ENCODE measurements around the gene DYRK2. TPM values are rescaled to one million over a fixed set of nuclear protein-coding genes. Genes with fewer than 3 reads are reported as not detected.

Gene DYRK2
- total RNA-seq, 1 donor from 2014 or later: 16.2 TPM

- intact Hi-C loops (cut with DNase I): no loop called here
These were observed 32.7 kb downstream of the DYRK2 start for GRCh38 chr12:67681105-67681778.

GRCh38 chr12:67681941-67682620 is 33.5 kb downstream of the DYRK2 start:
- intact Hi-C loops (cut with DNase I): no loop called here
- TF ChIP-seq POLR2A (IDR thresholded peaks at IDR 0.05): no peak
- no peak for TF ChIP-seq POLR2AphosphoS5 (IDR thresholded peaks at IDR 0.05; ENCODE audit: insufficient read depth in 1 of 2, low read depth in 1 of 2)
- TF ChIP-seq CTCF (IDR thresholded peaks at IDR 0.05): no peak

More at GRCh38 chr12:67681105-67681778, 32.7 kb downstream of the DYRK2 start:
- Histone ChIP-seq H3K9me3 (no peaks in the 10 kb centered on the region), H3K4me3 (no peak overlapping the region), H3K27ac (peak overlapping the region; percentile 11), H3K36me3 (no peaks in the 10 kb centered on the region), H3K27me3 (no peaks in the 10 kb centered on the region), H3K4me1 (peaks cover 8% of the 10 kb centered on the region)
- TF ChIP-seq POLR2A (IDR thresholded peaks at IDR 0.05) (no peak), POLR2AphosphoS5 (IDR thresholded peaks at IDR 0.05; ENCODE audit: insufficient read depth in 1 of 2, low read depth in 1 of 2) (peak in 1 of 2 donors; percentile 84)
- no peak for DNase-seq (ENCODE audit: extremely low spot score in 2 of 2)

GRCh38 chr12:67689385-67689784 is 40.8 kb downstream of the DYRK2 start:
- intact Hi-C loops (cut with DNase I): no loop called here

More at GRCh38 chr12:67681941-67682620, 33.5 kb downstream of the DYRK2 start:
- Histone ChIP-seq H3K4me3 (no peak overlapping the region), H3K27ac (no peak overlapping the region), H3K4me1 (peaks cover 8% of the 10 kb centered on the region), H3K36me3 (no peaks in the 10 kb centered on the region), H3K9me3 (no peaks in the 10 kb centered on the region), H3K27me3 (no peaks in the 10 kb centered on the region)
- DNase-seq (ENCODE audit: extremely low spot score in 2 of 2): no peak

GRCh38 chr12:67690656-67691055 is 42.1 kb downstream of the DYRK2 start:
- intact Hi-C loops (cut with DNase I): no loop called here
- Histone ChIP-seq H3K36me3 (no peaks in the 10 kb centered on the region), H3K27me3 (no peaks in the 10 kb centered on the region), H3K4me1 (no peaks in the 10 kb centered on the region), H3K27ac (no peak overlapping the region), H3K9me3 (no peaks in the 10 kb centered on the region), H3K4me3 (no peak overlapping the region)
- no peak for DNase-seq (ENCODE audit: extremely low spot score in 2 of 2)
- TF ChIP-seq POLR2A (IDR thresholded peaks at IDR 0.05): no peak
- no peak for TF ChIP-seq CTCF (IDR thresholded peaks at IDR 0.05)
- no peak for TF ChIP-seq POLR2AphosphoS5 (IDR thresholded peaks at IDR 0.05; ENCODE audit: insufficient read depth in 1 of 2, low read depth in 1 of 2)

More at GRCh38 chr12:67689385-67689784, 40.8 kb downstream of the DYRK2 start:
- no peaks in the 10 kb centered on the region for H3K4me1 ChIP-seq
- H3K36me3 ChIP-seq: no peaks in the 10 kb centered on the region
- no peak overlapping the region for H3K4me3 ChIP-seq
- DNase-seq (ENCODE audit: extremely low spot score in 2 of 2): no peak
- H3K9me3 ChIP-seq: no peaks in the 10 kb centered on the region
- no peak for TF ChIP-seq POLR2A (IDR thresholded peaks at IDR 0.05)
- TF ChIP-seq POLR2AphosphoS5 (IDR thresholded peaks at IDR 0.05; ENCODE audit: insufficient read depth in 1 of 2, low read depth in 1 of 2): no peak
- no peak for TF ChIP-seq CTCF (IDR thresholded peaks at IDR 0.05)
- no peak overlapping the region for H3K27ac ChIP-seq
- H3K27me3 ChIP-seq: no peaks in the 10 kb centered on the region

- intact Hi-C loops (cut with DNase I): no loop called here
- Histone ChIP-seq H3K27ac (no peak overlapping the region), H3K4me3 (no peak overlapping the region), H3K4me1 (no peaks in the 10 kb centered on the region), H3K9me3 (no peaks in the 10 kb centered on the region), H3K27me3 (no peaks in the 10 kb centered on the region), H3K36me3 (no peaks in the 10 kb centered on the region)
- no peak for DNase-seq (ENCODE audit: extremely low spot score in 2 of 2)
- TF ChIP-seq CTCF (IDR thresholded peaks at IDR 0.05) (no peak), POLR2A (IDR thresholded peaks at IDR 0.05) (no peak), POLR2AphosphoS5 (IDR thresholded peaks at IDR 0.05; ENCODE audit: insufficient read depth in 1 of 2, low read depth in 1 of 2) (no peak)
These were observed 42.7 kb downstream of the DYRK2 start for GRCh38 chr12:67691220-67691619.
